Muscle layer of duodenum (tissue), 2 donors: ENCODE data around the gene DNAH7.

Experiments
- H3K27ac ChIP-seq: one replicate; pipeline ENCODE4 v1.7.0; 2013; ENCODE audit warnings: mild to moderate bottlenecking, low read length
- H3K27me3 ChIP-seq: one replicate; pipeline ENCODE4 v1.7.0; 2013; ENCODE audit warnings: low read depth, mild to moderate bottlenecking, control low read depth, low read length
- H3K36me3 ChIP-seq, 2 donors: one replicate each; pipeline ENCODE4 v1.7.0; 2013; ENCODE audit warnings: low read length in 2 of 2, control low read depth in 1 of 2, mild to moderate bottlenecking in 1 of 2; ENCODE audit not compliant: insufficient read depth in 2 of 2, control insufficient read depth in 1 of 2
- H3K4me1 ChIP-seq, 2 donors: one replicate each; pipeline ENCODE4 v1.7.0; 2013; ENCODE audit warnings: low read length in 2 of 2, mild to moderate bottlenecking in 2 of 2, control low read depth in 1 of 2, moderate library complexity in 1 of 2; ENCODE audit not compliant: insufficient read depth in 2 of 2, control insufficient read depth in 1 of 2
- H3K4me3 ChIP-seq, 2 donors: one replicate each; pipeline ENCODE4 v1.7.0; 2013; ENCODE audit warnings: low read length in 2 of 2, low read depth in 1 of 2, mild to moderate bottlenecking in 1 of 2
- H3K9me3 ChIP-seq, 2 donors: one replicate each; pipeline ENCODE4 v1.7.0; 2013; ENCODE audit warnings: low read length in 2 of 2, control low read depth in 1 of 2, mild to moderate bottlenecking in 1 of 2; ENCODE audit not compliant: control insufficient read depth in 1 of 2
- donor health status: healthy.

Gene DNAH7

GRCh38 chr2:196076778-196077568, 8.3 kb upstream of the DNAH7 start:
- H3K27ac ChIP-seq: no peak overlapping the region
- H3K4me1 ChIP-seq: no peaks in the 10 kb centered on the region
- H3K27me3 ChIP-seq: no peaks in the 10 kb centered on the region
- H3K4me3 ChIP-seq: no peak overlapping the region
- no peaks in the 10 kb centered on the region for H3K9me3 ChIP-seq
- H3K36me3 ChIP-seq: no peaks in the 10 kb centered on the region

- Histone ChIP-seq H3K4me3 (no peak overlapping the region), H3K27me3 (no peaks in the 10 kb centered on the region), H3K4me1 (no peaks in the 10 kb centered on the region), H3K9me3 (no peaks in the 10 kb centered on the region), H3K36me3 (no peaks in the 10 kb centered on the region), H3K27ac (no peak overlapping the region)
Measured at GRCh38 chr2:196075196-196075595, 6.6 kb upstream of the DNAH7 start.

- Histone ChIP-seq H3K27me3 (no peaks in the 10 kb centered on the region), H3K4me1 (no peaks in the 10 kb centered on the region), H3K9me3 (no peaks in the 10 kb centered on the region), H3K4me3 (no peak overlapping the region), H3K27ac (no peak overlapping the region), H3K36me3 (no peaks in the 10 kb centered on the region)
Measured at GRCh38 chr2:196074631-196075030, 6.0 kb upstream of the DNAH7 start.

GRCh38 chr2:196073521-196073920, 4.9 kb upstream of the DNAH7 start:
- Histone ChIP-seq H3K4me1 (no peaks in the 10 kb centered on the region), H3K9me3 (no peaks in the 10 kb centered on the region), H3K27me3 (no peaks in the 10 kb centered on the region), H3K36me3 (no peaks in the 10 kb centered on the region), H3K4me3 (no peak overlapping the region), H3K27ac (no peak overlapping the region)

GRCh38 chr2:196067088-196067382, 1.6 kb downstream of the DNAH7 start:
- no peaks in the 10 kb centered on the region for H3K9me3 ChIP-seq
- H3K4me1 ChIP-seq: peaks cover 0 to 8% of the 10 kb centered on the region in 2 donors
- no peak overlapping the region for H3K27ac ChIP-seq
- H3K36me3 ChIP-seq: no peaks in the 10 kb centered on the region
- no peaks in the 10 kb centered on the region for H3K27me3 ChIP-seq
- no peak overlapping the region for H3K4me3 ChIP-seq

- Histone ChIP-seq H3K27ac (no peak overlapping the region), H3K4me1 (peaks cover 0 to 8% of the 10 kb centered on the region in 2 donors), H3K36me3 (no peaks in the 10 kb centered on the region), H3K4me3 (no peak overlapping the region), H3K9me3 (no peaks in the 10 kb centered on the region), H3K27me3 (no peaks in the 10 kb centered on the region)
Measured at GRCh38 chr2:196066291-196067087, 2.1 kb downstream of the DNAH7 start.

GRCh38 chr2:196063773-196064172, 4.9 kb downstream of the DNAH7 start:
- H3K4me1 ChIP-seq: peaks cover 0 to 8% of the 10 kb centered on the region in 2 donors
- H3K27ac ChIP-seq: no peak overlapping the region
- no peaks in the 10 kb centered on the region for H3K9me3 ChIP-seq
- H3K36me3 ChIP-seq: no peaks in the 10 kb centered on the region
- no peak overlapping the region for H3K4me3 ChIP-seq
- no peaks in the 10 kb centered on the region for H3K27me3 ChIP-seq

GRCh38 chr2:196059491-196059960, 9.1 kb downstream of the DNAH7 start:
- Histone ChIP-seq H3K27ac (no peak overlapping the region), H3K36me3 (no peaks in the 10 kb centered on the region), H3K4me1 (no peaks in the 10 kb centered on the region), H3K27me3 (no peaks in the 10 kb centered on the region), H3K9me3 (no peaks in the 10 kb centered on the region), H3K4me3 (no peak overlapping the region)

GRCh38 chr2:196054631-196055030, 14.0 kb downstream of the DNAH7 start:
- no peaks in the 10 kb centered on the region for H3K9me3 ChIP-seq
- no peaks in the 10 kb centered on the region for H3K4me1 ChIP-seq
- H3K27me3 ChIP-seq: no peaks in the 10 kb centered on the region
- no peaks in the 10 kb centered on the region for H3K36me3 ChIP-seq
- no peak overlapping the region for H3K27ac ChIP-seq
- H3K4me3 ChIP-seq: no peak overlapping the region

GRCh38 chr2:196046123-196046917, 22.3 kb downstream of the DNAH7 start:
- Histone ChIP-seq H3K27ac (no peak overlapping the region), H3K9me3 (peaks cover 0 to 5% of the 10 kb centered on the region in 2 donors), H3K36me3 (no peaks in the 10 kb centered on the region), H3K27me3 (no peaks in the 10 kb centered on the region), H3K4me1 (no peaks in the 10 kb centered on the region), H3K4me3 (no peak overlapping the region)

- Histone ChIP-seq H3K4me3 (no peak overlapping the region), H3K27ac (no peak overlapping the region), H3K27me3 (no peaks in the 10 kb centered on the region), H3K9me3 (peaks cover 0 to 26% of the 10 kb centered on the region in 2 donors), H3K4me1 (no peaks in the 10 kb centered on the region), H3K36me3 (no peaks in the 10 kb centered on the region)
Measured at GRCh38 chr2:196041786-196042185, 26.9 kb downstream of the DNAH7 start.
